ENCODE results near the gene CLK3.

GRCh38 chr15:74626336-74626735, 10.7 kb downstream of the CLK3 start:
- TF ChIP-seq POLR2AphosphoS5 (IDR thresholded peaks at IDR 0.05) (peak in 1 of 3 donors; percentile 18), CTCF (IDR thresholded peaks at IDR 0.05 in 8 of 11, conservative IDR thresholded peaks at IDR 0.05 in 3 of 11) (no peak)

All from spleen (tissue), 7 donors.